SU-DHL-6 (cell line): ENCODE data around the gene KMT2B.
A peak's percentile ranks its signal among the peaks of the same experiment; 100 is the strongest.

Experiments used
- H2AFZ ChIP-seq: fragments of 200-600 bp; sonication (generic); 2 replicates; pipeline ENCODE4 v1.6.1; 2014; ENCODE audit warnings: low read depth, mild to moderate bottlenecking, moderate library complexity, mixed read lengths, antibody characterized with exemption, low read length; ENCODE audit not compliant: severe bottlenecking
- H3F3A ChIP-seq: fragments of 200-600 bp; shearing (Covaris generic); 2 replicates; pipeline ENCODE4 v1.6.0; 2016; ENCODE audit warnings: antibody characterized with exemption, mild to moderate bottlenecking; ENCODE audit not compliant: insufficient read depth
- H3K27ac ChIP-seq: fragments of 200-600 bp; sonication (generic); 2 replicates; pipeline ENCODE4 v1.5.1; 2016; ENCODE audit warnings: low read depth, mild to moderate bottlenecking, low read length, moderate library complexity, mixed read lengths
- H3K27me3 ChIP-seq: fragments of 200-600 bp; sonication (generic), shearing (Covaris generic); 2 replicates; pipeline ENCODE4 v1.6.0; 2014; ENCODE audit warnings: mild to moderate bottlenecking, low read length
- H3K36me3 ChIP-seq: fragments of 200-600 bp; sonication (generic); 2 replicates; pipeline ENCODE4 v1.6.1; 2014; ENCODE audit warnings: mild to moderate bottlenecking, low read length, mixed read lengths
- H3K4me2 ChIP-seq: fragments of 300-600, 200-600 bp; shearing (Covaris generic), sonication (generic); 2 replicates; pipeline ENCODE4 v1.6.0; 2014; ENCODE audit warnings: low read length, low read depth, mild to moderate bottlenecking; ENCODE audit not compliant: poor library complexity, severe bottlenecking
- H3K4me3 ChIP-seq: fragments of 200-600 bp; sonication (generic); 2 replicates; pipeline ENCODE4 v1.5.1; 2014; ENCODE audit warnings: antibody characterized with exemption, low read length, mild to moderate bottlenecking, mixed read lengths; ENCODE audit not compliant: insufficient read depth, poor library complexity, severe bottlenecking
- H3K79me2 ChIP-seq: fragments of 200-600 bp; sonication (generic); 2 replicates; pipeline ENCODE4 v1.6.1; 2014; ENCODE audit warnings: mild to moderate bottlenecking, low read length, moderate library complexity; ENCODE audit not compliant: insufficient read depth
- H3K9ac ChIP-seq: fragments of 200-600 bp; sonication (generic); 2 replicates; pipeline ENCODE4 v1.7.0; 2014; ENCODE audit warnings: mild to moderate bottlenecking, low read length
- H3K9me2 ChIP-seq: fragments of 200-600 bp; sonication (generic); replicated peaks from 2 replicates; pipeline ENCODE4 v1.6.1; 2014; ENCODE audit warnings: low read length; ENCODE audit not compliant: insufficient read depth
- H3K9me3 ChIP-seq: fragments of 200-600 bp; sonication (generic); 2 replicates; pipeline ENCODE4 v1.6.1; 2014; ENCODE audit warnings: low read length, mixed read lengths; ENCODE audit not compliant: insufficient read depth
- H4K20me1 ChIP-seq: fragments of 200-600 bp; sonication (generic); 2 replicates; pipeline ENCODE4 v1.6.1; 2014; ENCODE audit warnings: low read depth, mild to moderate bottlenecking, antibody characterized with exemption, low read length, moderate library complexity, mixed read lengths
- EZH2phosphoT487 ChIP-seq: fragments of 200-600 bp; sonication (generic), shearing (Covaris generic); conservative IDR thresholded peaks from 2 replicates; pipeline ENCODE4 v1.6.1; 2018; ENCODE audit warnings: mild to moderate bottlenecking, antibody characterized with exemption, low read length, moderate library complexity, mixed read lengths
- TF ChIP-seq, protein P1 (sequence below): fragments of 200-600 bp; sonication (generic); IDR thresholded peaks from one replicate; pipeline ENCODE4 v1.5.1; 2017; ENCODE audit warnings: antibody characterized with exemption, mild to moderate bottlenecking, low read length, moderate library complexity; ENCODE audit not compliant: insufficient read depth, poor library complexity, severe bottlenecking

Gene KMT2B

DNA sequence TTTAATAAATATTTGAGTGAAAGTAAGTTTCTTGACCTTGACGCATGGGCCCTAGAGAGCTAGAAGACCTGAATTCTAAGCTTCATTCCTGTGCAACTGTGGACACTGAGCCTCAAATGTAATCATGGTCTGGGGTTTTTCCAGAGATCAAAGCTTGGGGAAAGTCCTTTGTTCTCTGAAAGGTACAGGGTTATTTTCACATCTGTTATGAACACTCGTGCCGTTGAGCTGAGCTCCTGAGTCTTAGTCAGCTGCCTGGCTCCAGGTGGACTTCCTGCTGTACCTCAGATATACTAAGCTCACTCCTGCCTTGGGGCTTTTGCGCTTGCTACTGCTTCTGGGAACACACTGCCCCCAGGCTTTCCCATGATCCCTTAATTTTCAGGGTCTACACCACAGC is 21.0 kb upstream of the KMT2B start:
- no peak overlapping the region for H3K4me3 ChIP-seq
- H4K20me1 ChIP-seq, result no peaks in the 10 kb centered on the region
- no peak overlapping the region for H3K4me2 ChIP-seq
- TF ChIP-seq, protein P1, sequence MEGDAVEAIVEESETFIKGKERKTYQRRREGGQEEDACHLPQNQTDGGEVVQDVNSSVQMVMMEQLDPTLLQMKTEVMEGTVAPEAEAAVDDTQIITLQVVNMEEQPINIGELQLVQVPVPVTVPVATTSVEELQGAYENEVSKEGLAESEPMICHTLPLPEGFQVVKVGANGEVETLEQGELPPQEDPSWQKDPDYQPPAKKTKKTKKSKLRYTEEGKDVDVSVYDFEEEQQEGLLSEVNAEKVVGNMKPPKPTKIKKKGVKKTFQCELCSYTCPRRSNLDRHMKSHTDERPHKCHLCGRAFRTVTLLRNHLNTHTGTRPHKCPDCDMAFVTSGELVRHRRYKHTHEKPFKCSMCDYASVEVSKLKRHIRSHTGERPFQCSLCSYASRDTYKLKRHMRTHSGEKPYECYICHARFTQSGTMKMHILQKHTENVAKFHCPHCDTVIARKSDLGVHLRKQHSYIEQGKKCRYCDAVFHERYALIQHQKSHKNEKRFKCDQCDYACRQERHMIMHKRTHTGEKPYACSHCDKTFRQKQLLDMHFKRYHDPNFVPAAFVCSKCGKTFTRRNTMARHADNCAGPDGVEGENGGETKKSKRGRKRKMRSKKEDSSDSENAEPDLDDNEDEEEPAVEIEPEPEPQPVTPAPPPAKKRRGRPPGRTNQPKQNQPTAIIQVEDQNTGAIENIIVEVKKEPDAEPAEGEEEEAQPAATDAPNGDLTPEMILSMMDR, result no peak
- TF ChIP-seq EZH2phosphoT487, result no peak
- no peaks in the 10 kb centered on the region for H3K79me2 ChIP-seq
- H3F3A ChIP-seq, result no peaks in the 10 kb centered on the region
- no peak overlapping the region for H3K27ac ChIP-seq
- H3K9me3 ChIP-seq, result no peaks in the 10 kb centered on the region
- H3K36me3 ChIP-seq, result no peaks in the 10 kb centered on the region
- no peaks in the 10 kb centered on the region for H3K27me3 ChIP-seq
- H3K9ac ChIP-seq, result no peak overlapping the region
- H3K9me2 ChIP-seq, result no peaks in the 10 kb centered on the region
- no peak overlapping the region for H2AFZ ChIP-seq

DNA sequence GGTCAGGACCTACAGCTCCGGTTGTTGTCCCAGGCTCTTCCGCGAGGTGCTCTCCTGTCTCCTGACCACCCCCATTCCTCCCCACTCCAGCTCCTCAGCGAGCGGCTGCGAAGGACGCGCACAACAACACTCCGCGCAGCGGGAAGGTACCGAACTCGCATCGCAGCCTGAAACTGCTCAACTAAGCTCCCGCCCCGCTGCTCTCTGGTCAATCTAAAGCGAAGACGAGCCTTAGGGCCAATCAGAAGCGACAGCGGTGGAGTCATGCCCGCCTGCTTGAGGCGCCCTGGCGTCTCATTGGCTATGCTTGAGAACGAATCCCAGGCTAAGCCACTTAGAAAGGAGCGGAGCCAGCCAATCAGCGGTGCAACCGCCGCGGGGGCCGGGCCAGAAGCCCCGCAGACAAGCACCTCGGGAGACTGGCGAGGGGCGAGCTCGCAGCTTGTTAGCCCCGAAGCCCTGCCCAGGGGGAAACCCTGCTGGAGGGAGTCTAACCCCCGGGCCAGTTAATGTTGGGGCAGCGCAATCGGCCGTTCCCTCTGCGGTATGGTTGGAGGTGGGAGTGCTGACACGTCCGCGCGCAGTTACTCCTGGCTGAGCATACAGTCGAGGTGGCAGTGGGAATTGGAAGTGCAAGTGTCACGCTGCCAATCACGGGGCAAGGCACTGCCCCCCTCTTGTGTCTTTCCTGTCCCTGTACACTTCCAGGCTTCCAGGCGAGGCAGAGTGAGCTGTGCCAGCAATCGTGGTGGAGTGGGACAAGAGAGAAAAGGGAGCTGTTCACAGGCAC is 15.4 kb upstream of the KMT2B start:
- Histone ChIP-seq H3K27me3 (no peaks in the 10 kb centered on the region), H3K27ac (no peak overlapping the region), H3F3A (no peaks in the 10 kb centered on the region), H3K36me3 (no peaks in the 10 kb centered on the region), H3K4me2 (peak overlapping the region; percentile 79), H2AFZ (peak overlapping the region; percentile 99), H3K9me3 (no peaks in the 10 kb centered on the region), H3K79me2 (no peaks in the 10 kb centered on the region), H3K4me3 (peak overlapping the region; percentile 66), H3K9ac (peak overlapping the region; percentile 60), H3K9me2 (no peaks in the 10 kb centered on the region), H4K20me1 (no peaks in the 10 kb centered on the region)
- no peak for TF ChIP-seq EZH2phosphoT487
- TF ChIP-seq, protein P1, result no peak

DNA sequence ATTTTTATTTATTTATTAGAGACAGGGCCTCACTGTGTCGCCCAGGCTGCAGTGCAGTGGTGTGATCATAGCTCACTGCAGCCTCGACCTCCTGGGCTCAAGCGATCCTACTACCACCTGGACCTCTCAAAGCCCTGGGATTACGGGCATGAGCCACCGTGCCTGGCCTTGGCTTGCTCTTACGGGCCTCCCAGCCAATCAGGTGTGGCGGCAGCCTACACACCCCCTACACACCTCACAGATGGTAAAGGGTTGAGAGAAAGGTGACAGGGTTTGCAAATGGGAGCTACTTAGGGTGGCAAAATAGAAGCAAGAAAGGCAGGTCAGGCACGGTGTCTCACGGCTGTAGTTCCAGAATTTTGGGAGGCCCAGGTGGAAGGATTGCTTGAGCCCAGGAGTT is 14.5 kb upstream of the KMT2B start:
- no peak overlapping the region for H2AFZ ChIP-seq
- no peaks in the 10 kb centered on the region for H4K20me1 ChIP-seq
- H3F3A ChIP-seq, result no peaks in the 10 kb centered on the region
- H3K27ac ChIP-seq, result no peak overlapping the region
- no peaks in the 10 kb centered on the region for H3K79me2 ChIP-seq
- H3K4me3 ChIP-seq, result no peak overlapping the region
- H3K36me3 ChIP-seq, result no peaks in the 10 kb centered on the region
- H3K4me2 ChIP-seq, result peak overlapping the region; percentile 79
- no peak overlapping the region for H3K9ac ChIP-seq
- no peaks in the 10 kb centered on the region for H3K27me3 ChIP-seq
- no peaks in the 10 kb centered on the region for H3K9me3 ChIP-seq
- TF ChIP-seq, protein P1, result no peak
- TF ChIP-seq EZH2phosphoT487, result no peak
- H3K9me2 ChIP-seq, result no peaks in the 10 kb centered on the region
